GM12878 (cell line): Measurements from ENCODE around the gene CACNG5. TPM values are rescaled to one million over a fixed set of nuclear protein-coding genes. Genes with fewer than 3 reads are reported as not detected.

Experiments used
- ATAC-seq: fragments of 200-7000 bp; cut with Tn5 transposase; 3 replicates; pipeline ENCODE4 v1.9.1; 2020; ENCODE audit warnings: mild to moderate bottlenecking, moderate library complexity
- BruUV-seq: library from RNA; stranded (reverse); fragments of 400-500 nt; replicated peaks from 2 replicates; lab custom pipeline; 2021; lab: Mats Ljungman, UMichigan
- CTCF ChIA-PET: fragments of 300-600 bp; sonication (Branson Sonifier 250); formaldehyde crosslinking; extraction: SDS; loops from one replicate; lab custom pipeline; 2021; ENCODE audit warnings: inconsistent platforms; lab: Yijun Ruan, JAX
- POLR2A ChIA-PET: fragments of 350-600 bp; formaldehyde crosslinking; extraction: SDS; loops from one replicate; lab custom pipeline; 2021; ENCODE audit warnings: inconsistent platforms; lab: Charles Lee
- RAD21 ChIA-PET: fragments of 300-600 bp; sonication (Branson Sonifier 250); formaldehyde crosslinking; loops from one replicate; lab custom pipeline; 2023; ENCODE audit warnings: antibody characterized with exemption; ENCODE audit not compliant: unreplicated experiment; lab: Charles Lee
- SMC1A ChIA-PET: fragments of 300-600 bp; sonication (Branson Sonifier 250); formaldehyde crosslinking; loops from one replicate; lab custom pipeline; 2023; ENCODE audit not compliant: unreplicated experiment, uncharacterized antibody; lab: Charles Lee
- DNase-seq: peaks from one replicate; pipeline ENCODE4 v3.0.0-alpha.2; 2011; ENCODE audit warnings: low read depth, low spot score
- FAIRE-seq: peaks from 3 replicates; lab custom pipeline; 2011; peaks lifted over from hg19 to GRCh38; lab: Jason Lieb, UNC
- H2AFZ ChIP-seq: 2 replicates; pipeline ENCODE4 v1.6.0; 2011; ENCODE audit warnings: low read depth, low read length, control low read depth; ENCODE audit not compliant: control insufficient read depth
- H3K27ac ChIP-seq: 2 replicates; pipeline ENCODE4 v1.5.1; 2011; ENCODE audit warnings: control low read depth; ENCODE audit not compliant: control insufficient read depth, insufficient read depth
- H3K27me3 ChIP-seq, 2 experiments: replicated peaks in 1 of 2; 2 replicates each; pipeline versions ENCODE4 v1.6.0 to v1.6.1; 2011; ENCODE audit warnings: low read length in 1 of 2; ENCODE audit not compliant: control insufficient read depth in 2 of 2, insufficient read depth in 2 of 2
- H3K36me3 ChIP-seq, 2 experiments: 2 replicates each; pipeline ENCODE4 v1.5.1; 2011; ENCODE audit warnings: low read length in 1 of 2; ENCODE audit not compliant: control insufficient read depth in 2 of 2, insufficient read depth in 2 of 2
- H3K4me1 ChIP-seq: 2 replicates; pipeline ENCODE4 v1.6.1; 2011; ENCODE audit warnings: mild to moderate bottlenecking, low read length, moderate library complexity, mixed read lengths; ENCODE audit not compliant: control insufficient read depth, insufficient read depth
- H3K4me2 ChIP-seq: 2 replicates; pipeline ENCODE4 v1.6.0; 2011; ENCODE audit warnings: control low read depth; ENCODE audit not compliant: control insufficient read depth, insufficient read depth
- H3K4me3 ChIP-seq: fragments of 200-600 bp; sonication (generic); 2 replicates; pipeline ENCODE4 v1.5.1; 2016
- H3K79me2 ChIP-seq: 2 replicates; pipeline ENCODE4 v1.6.0; 2011; ENCODE audit warnings: low read length; ENCODE audit not compliant: control insufficient read depth, insufficient read depth
- H3K9ac ChIP-seq: 2 replicates; pipeline ENCODE4 v1.8.0; 2011; ENCODE audit warnings: low read length, control low read depth, mixed read lengths; ENCODE audit not compliant: control insufficient read depth, insufficient read depth
- H3K9me3 ChIP-seq: replicated peaks from 3 replicates; pipeline ENCODE4 v1.5.1; 2011; ENCODE audit warnings: mild to moderate bottlenecking, low read length; ENCODE audit not compliant: control insufficient read depth, insufficient read depth
- H4K20me1 ChIP-seq: 2 replicates; pipeline ENCODE4 v1.6.0; 2011; ENCODE audit not compliant: control insufficient read depth, insufficient read depth
- CREB1 ChIP-seq: IDR thresholded peaks from 2 replicates; pipeline ENCODE4 v1.6.1; 2012; ENCODE audit warnings: low read depth, mild to moderate bottlenecking, inconsistent platforms
- E4F1 ChIP-seq: fragments of 450-650 bp; IDR thresholded peaks from 2 replicates; pipeline ENCODE4 v1.6.1; 2018; ENCODE audit warnings: borderline replicate concordance, mild to moderate bottlenecking; ENCODE audit not compliant: partially characterized antibody
- ESRRA ChIP-seq: IDR thresholded peaks from 2 replicates; pipeline ENCODE4 v1.6.1; 2012; ENCODE audit warnings: mild to moderate bottlenecking, low read length, improper control_type of control experiment
- GATAD2B ChIP-seq: fragments of 450-650 bp; conservative IDR thresholded peaks from 2 replicates; pipeline ENCODE4 v1.6.1; 2017; ENCODE audit warnings: low read depth, mild to moderate bottlenecking, moderate library complexity
- HDAC6 ChIP-seq: fragments of 200-600 bp; sonication (generic); IDR thresholded peaks from one replicate; pipeline ENCODE4 v1.8.0; 2017; ENCODE audit warnings: antibody characterized with exemption; ENCODE audit not compliant: unreplicated experiment
- KAT2A ChIP-seq: conservative IDR thresholded peaks from 2 replicates; pipeline ENCODE4 v1.6.1; 2011; ENCODE audit warnings: low read depth, low read length; ENCODE audit not compliant: control insufficient read depth
- KDM1A ChIP-seq: fragments of 200-600 bp; sonication (generic); IDR thresholded peaks from 2 replicates; pipeline ENCODE4 v1.6.1; 2016; ENCODE audit warnings: borderline replicate concordance
- MYB ChIP-seq: fragments of 150-350 bp; IDR thresholded peaks from 2 replicates; pipeline ENCODE4 v1.6.1; 2014; ENCODE audit warnings: mild to moderate bottlenecking, low read depth, low read length, borderline replicate concordance
- PRDM15 ChIP-seq: fragments of 450-650 bp; formaldehyde crosslinking; IDR thresholded peaks from 2 replicates; pipeline ENCODE4 v1.4.0; 2020; ENCODE audit warnings: mild to moderate bottlenecking, moderate library complexity
- SMAD1 ChIP-seq: fragments of 450-650 bp; IDR thresholded peaks from 2 replicates; pipeline ENCODE4 v1.6.1; 2018; ENCODE audit warnings: mild to moderate bottlenecking, low read depth; ENCODE audit not compliant: partially characterized antibody
- TARDBP ChIP-seq: IDR thresholded peaks from 2 replicates; pipeline ENCODE4 v1.6.1; 2016; ENCODE audit warnings: borderline replicate concordance
- YY1 ChIP-seq: IDR thresholded peaks from 2 replicates; pipeline ENCODE4 v1.6.1; 2011; ENCODE audit warnings: low read depth, mild to moderate bottlenecking, low read length
- ZBTB11 ChIP-seq: fragments of 450-650 bp; formaldehyde crosslinking; IDR thresholded peaks from 2 replicates; pipeline ENCODE4 v1.5.0; 2022; ENCODE audit warnings: mild to moderate bottlenecking, missing genetic modification characterization
- ZNF24 ChIP-seq: fragments of 450-650 bp; IDR thresholded peaks from 2 replicates; pipeline ENCODE4 v1.6.1; 2017; ENCODE audit warnings: antibody characterized with exemption, mild to moderate bottlenecking
- ZSCAN29 ChIP-seq: fragments of 450-650 bp; IDR thresholded peaks from 2 replicates; pipeline ENCODE4 v1.6.1; 2017; ENCODE audit warnings: mild to moderate bottlenecking, moderate library complexity
- ZZZ3 ChIP-seq: IDR thresholded peaks from 2 replicates; pipeline ENCODE4 v1.6.1; 2011; ENCODE audit warnings: low read depth; ENCODE audit not compliant: control insufficient read depth, insufficient read length
- WGBS: methylation state at CpG from one replicate; pipeline ENCODE4 v1.1.6; 2016; ENCODE audit warnings: low lambda C conversion rate; ENCODE audit not compliant: insufficient replicate concordance, insufficient coverage; ENCODE audit errors: missing lambda C conversion rate; 5-methylcytosine and 5-hydroxymethylcytosine counted together
- in situ Hi-C: fragments of 300-500 bp; cut with MboI; formaldehyde crosslinking; loops from 9 replicates; pipeline ENCODE4 v1.14.3; 2018; ENCODE audit warnings: mixed read lengths
- intact Hi-C: fragments of 100-400 bp; cut with micrococcal nuclease; formaldehyde crosslinking; loops from one replicate; pipeline ENCODE4 v1.14.2; 2022; ENCODE audit not compliant: unreplicated experiment
- polyA plus RNA-seq, 11 experiments: library from polyadenylated mRNA; depleted of rRNA in 4 of 11; unstranded in 6 of 11; stranded (reverse) in 5 of 11; fragments of >200 nt; fragmentation: Nextera tagmentation in 4 of 11; fragmentation: Illumina TruSeq in 1 of 11; extraction: Ambion mirVana in 4 of 11; extraction: Trizol in 1 of 11; gene quantifications; 1 replicate in 1 of 11; 2 replicates in 10 of 11; pipeline versions ENCODE4 v1.2.1 to v1.2.3, GENCODE V29; 2011 to 2016; ENCODE audit warnings: inconsistent platforms in 2 of 11, missing spikeins in 2 of 11, low read depth in 1 of 11
- total RNA-seq, 4 experiments: library from RNA; depleted of rRNA in 3 of 4; stranded (reverse); fragments of >200 nt in 3 of 4; fragmentation: Illumina TruSeq in 1 of 4; extraction: Trizol in 1 of 4; gene quantifications; 2 replicates each; pipeline versions ENCODE4 v1.2.1 to v1.2.3, GENCODE V29; 2013 to 2021

Gene CACNG5
- total and polyA plus RNA-seq, 10 of the 15 experiments (the other 5 are each of a cell fraction or from before 2014, with no cell fraction given): not detected

GRCh38 chr17:66860204-66860603 lies 25.3 kb downstream of the CACNG5 start:
- Histone ChIP-seq H2AFZ (no peak overlapping the region), H4K20me1 (no peaks in the 10 kb centered on the region), H3K9ac (no peak overlapping the region), H3K4me1 (no peaks in the 10 kb centered on the region), H3K79me2 (no peaks in the 10 kb centered on the region), H3K27me3 (no peaks in the 10 kb centered on the region), H3K36me3 (no peaks in the 10 kb centered on the region), H3K4me2 (no peak overlapping the region), H3K27ac (no peak overlapping the region), H3K4me3 (no peak overlapping the region), H3K9me3 (no peaks in the 10 kb centered on the region)
- no peak for DNase-seq
- ChIA-PET CTCF (interaction anchor here (1.2 to 1.6 kb wide), 2 partner anchors 9 to 15 kb away, joined by 3 to 6 read pairs; no protein-coding TSS in a partner anchor), SMC1A (interaction anchor here (0.6 to 1.0 kb wide), 4 partner anchors 56 to 641 kb away, joined by 3 read pairs; no protein-coding TSS in a partner anchor), RAD21 (interaction anchor here (0.9 kb wide), 1 partner anchor 9 kb away, joined by 4 read pairs; no protein-coding TSS in a partner anchor), POLR2A (interaction anchor here (0.7 kb wide), 1 partner anchor 117 kb away, joined by 4 read pairs; no protein-coding TSS in a partner anchor)
- no peak for ATAC-seq
- no peak for FAIRE-seq
- 0% methylated on average over 3 of the region's 3 CpGs for WGBS
- no TSS peak for BruUV-seq
- in situ Hi-C loops (no loop called here), intact Hi-C loops (no loop called here)
- TF ChIP-seq HDAC6 (no peak), ZSCAN29 (no peak), ESRRA (no peak), PRDM15 (CRISPR knock-in tag) (no peak), MYB (no peak), YY1 (no peak), GATAD2B (no peak), KDM1A (no peak), ZNF24 (no peak), ZZZ3 (no peak), CREB1 (no peak), TARDBP (no peak), SMAD1 (no peak), ZBTB11 (no peak), E4F1 (no peak), KAT2A (no peak)
